HepG2 (cell line): ENCODE measurements around the gene DACT2. TPM values are rescaled to one million over a fixed set of nuclear protein-coding genes. Genes with fewer than 3 reads are reported as not detected.

Experiments used
- GATAD1 ChIP-seq: IDR thresholded peaks from 2 replicates; pipeline ENCODE4 v1.6.1; 2016; ENCODE audit warnings: missing genetic modification reagents, missing compliant biosample characterization
- HNRNPK ChIP-seq: fragments of 200-400 bp; formaldehyde crosslinking; IDR thresholded peaks from 2 replicates; pipeline ENCODE4 v1.6.1; 2018; ENCODE audit warnings: low read length, low read depth, moderate library complexity, mild to moderate bottlenecking; ENCODE audit not compliant: poor library complexity, severe bottlenecking
- KMT2B ChIP-seq: IDR thresholded peaks from 2 replicates; pipeline ENCODE4 v1.6.1; 2016; ENCODE audit warnings: missing genetic modification reagents, missing compliant biosample characterization
- ZBTB34 ChIP-seq: sonication (generic); formaldehyde crosslinking; IDR thresholded peaks from 2 replicates; pipeline ENCODE4 v1.8.0; 2022; ENCODE audit warnings: mild to moderate bottlenecking, missing genetic modification reagents
- ZKSCAN8 ChIP-seq: IDR thresholded peaks from 2 replicates; pipeline ENCODE4 v1.6.1; 2016; ENCODE audit warnings: borderline replicate concordance, missing genetic modification reagents, missing compliant biosample characterization
- ZNF207 ChIP-seq: fragments of 450-650 bp; IDR thresholded peaks from 2 replicates; pipeline ENCODE4 v1.6.1; 2016; ENCODE audit warnings: antibody characterized with exemption, borderline replicate concordance
- ZNF703 ChIP-seq: sonication (generic); formaldehyde crosslinking; IDR thresholded peaks from 2 replicates; pipeline ENCODE4 v1.5.1; 2020; ENCODE audit warnings: missing genetic modification reagents, mild to moderate bottlenecking, moderate library complexity, borderline replicate concordance
- ZNF784 ChIP-seq: sonication (generic); formaldehyde crosslinking; IDR thresholded peaks from 2 replicates; pipeline ENCODE4 v1.5.1; 2020; ENCODE audit warnings: missing genetic modification reagents, mild to moderate bottlenecking, borderline replicate concordance
- ZNF792 ChIP-seq: IDR thresholded peaks from 2 replicates; pipeline ENCODE4 v1.6.1; 2016
- polyA plus RNA-seq, 8 experiments: library from polyadenylated mRNA; depleted of rRNA in 3 of 8; stranded (reverse) in 7 of 8; unstranded in 1 of 8; fragments of >200 nt; fragmentation: Illumina TruSeq in 4 of 8; extraction: Trizol in 4 of 8; gene quantifications; 2 replicates each; pipeline versions ENCODE4 v1.2.1 to v1.2.3, GENCODE V29; 2011 to 2016; ENCODE audit warnings: low read depth in 4 of 8, missing spikeins in 1 of 8, mixed read lengths in 1 of 8; ENCODE audit not compliant: insufficient read depth in 1 of 8
- total RNA-seq, 5 experiments: library from RNA; depleted of rRNA; stranded (reverse); fragments of >200 nt; fragmentation: Illumina TruSeq; extraction: Trizol; gene quantifications; 2 replicates each; pipeline ENCODE4 v1.2.3, GENCODE V29; 2016; ENCODE audit warnings: low read depth in 1 of 5
- TF ChIP-seq, protein P1 (sequence below): sonication (generic); formaldehyde crosslinking; IDR thresholded peaks from 2 replicates; pipeline ENCODE4 v1.4.0; 2020; ENCODE audit warnings: missing genetic modification reagents
- TF ChIP-seq, protein P2 (sequence below): sonication (generic); formaldehyde crosslinking; IDR thresholded peaks from 2 replicates; pipeline ENCODE4 v1.4.0; 2020; ENCODE audit warnings: missing genetic modification reagents, borderline replicate concordance
- TF ChIP-seq, protein P3 (sequence below): sonication (generic); formaldehyde crosslinking; IDR thresholded peaks from 2 replicates; pipeline ENCODE4 v1.4.0; 2020; ENCODE audit warnings: mild to moderate bottlenecking, missing genetic modification reagents
- TF ChIP-seq, protein P4 (sequence below): sonication (generic); formaldehyde crosslinking; IDR thresholded peaks from 2 replicates; pipeline ENCODE4 v1.4.0; 2020; ENCODE audit warnings: mild to moderate bottlenecking, missing genetic modification reagents

The DACT2 gene
- total and polyA plus RNA-seq, 2 of the 13 experiments (the other 11 are each of a cell fraction or from before 2014, with no cell fraction given): 0.15 TPM; not detected in 1

- TF ChIP-seq, protein P1, sequence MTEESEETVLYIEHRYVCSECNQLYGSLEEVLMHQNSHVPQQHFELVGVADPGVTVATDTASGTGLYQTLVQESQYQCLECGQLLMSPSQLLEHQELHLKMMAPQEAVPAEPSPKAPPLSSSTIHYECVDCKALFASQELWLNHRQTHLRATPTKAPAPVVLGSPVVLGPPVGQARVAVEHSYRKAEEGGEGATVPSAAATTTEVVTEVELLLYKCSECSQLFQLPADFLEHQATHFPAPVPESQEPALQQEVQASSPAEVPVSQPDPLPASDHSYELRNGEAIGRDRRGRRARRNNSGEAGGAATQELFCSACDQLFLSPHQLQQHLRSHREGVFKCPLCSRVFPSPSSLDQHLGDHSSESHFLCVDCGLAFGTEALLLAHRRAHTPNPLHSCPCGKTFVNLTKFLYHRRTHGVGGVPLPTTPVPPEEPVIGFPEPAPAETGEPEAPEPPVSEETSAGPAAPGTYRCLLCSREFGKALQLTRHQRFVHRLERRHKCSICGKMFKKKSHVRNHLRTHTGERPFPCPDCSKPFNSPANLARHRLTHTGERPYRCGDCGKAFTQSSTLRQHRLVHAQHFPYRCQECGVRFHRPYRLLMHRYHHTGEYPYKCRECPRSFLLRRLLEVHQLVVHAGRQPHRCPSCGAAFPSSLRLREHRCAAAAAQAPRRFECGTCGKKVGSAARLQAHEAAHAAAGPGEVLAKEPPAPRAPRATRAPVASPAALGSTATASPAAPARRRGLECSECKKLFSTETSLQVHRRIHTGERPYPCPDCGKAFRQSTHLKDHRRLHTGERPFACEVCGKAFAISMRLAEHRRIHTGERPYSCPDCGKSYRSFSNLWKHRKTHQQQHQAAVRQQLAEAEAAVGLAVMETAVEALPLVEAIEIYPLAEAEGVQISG (CRISPR knock-in tag): peak; percentile 44
- TF ChIP-seq ZKSCAN8 (CRISPR knock-in tag) (peak; percentile 64; the same call in 1 of the 2 replicates), ZNF703 (CRISPR knock-in tag) (no peak), ZBTB34 (CRISPR knock-in tag) (no peak), ZNF792 (CRISPR knock-in tag) (peak; percentile 61; the same call in 1 of the 2 replicates), HNRNPK (no peak), ZNF784 (CRISPR knock-in tag) (no peak), GATAD1 (no peak; the same call in 1 of the 2 replicates), KMT2B (CRISPR knock-in tag) (no peak), ZNF207 (no peak)
- TF ChIP-seq, protein P2, sequence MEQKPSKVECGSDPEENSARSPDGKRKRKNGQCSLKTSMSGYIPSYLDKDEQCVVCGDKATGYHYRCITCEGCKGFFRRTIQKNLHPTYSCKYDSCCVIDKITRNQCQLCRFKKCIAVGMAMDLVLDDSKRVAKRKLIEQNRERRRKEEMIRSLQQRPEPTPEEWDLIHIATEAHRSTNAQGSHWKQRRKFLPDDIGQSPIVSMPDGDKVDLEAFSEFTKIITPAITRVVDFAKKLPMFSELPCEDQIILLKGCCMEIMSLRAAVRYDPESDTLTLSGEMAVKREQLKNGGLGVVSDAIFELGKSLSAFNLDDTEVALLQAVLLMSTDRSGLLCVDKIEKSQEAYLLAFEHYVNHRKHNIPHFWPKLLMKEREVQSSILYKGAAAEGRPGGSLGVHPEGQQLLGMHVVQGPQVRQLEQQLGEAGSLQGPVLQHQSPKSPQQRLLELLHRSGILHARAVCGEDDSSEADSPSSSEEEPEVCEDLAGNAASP (CRISPR knock-in tag): peak; percentile 82
- TF ChIP-seq, protein P3, sequence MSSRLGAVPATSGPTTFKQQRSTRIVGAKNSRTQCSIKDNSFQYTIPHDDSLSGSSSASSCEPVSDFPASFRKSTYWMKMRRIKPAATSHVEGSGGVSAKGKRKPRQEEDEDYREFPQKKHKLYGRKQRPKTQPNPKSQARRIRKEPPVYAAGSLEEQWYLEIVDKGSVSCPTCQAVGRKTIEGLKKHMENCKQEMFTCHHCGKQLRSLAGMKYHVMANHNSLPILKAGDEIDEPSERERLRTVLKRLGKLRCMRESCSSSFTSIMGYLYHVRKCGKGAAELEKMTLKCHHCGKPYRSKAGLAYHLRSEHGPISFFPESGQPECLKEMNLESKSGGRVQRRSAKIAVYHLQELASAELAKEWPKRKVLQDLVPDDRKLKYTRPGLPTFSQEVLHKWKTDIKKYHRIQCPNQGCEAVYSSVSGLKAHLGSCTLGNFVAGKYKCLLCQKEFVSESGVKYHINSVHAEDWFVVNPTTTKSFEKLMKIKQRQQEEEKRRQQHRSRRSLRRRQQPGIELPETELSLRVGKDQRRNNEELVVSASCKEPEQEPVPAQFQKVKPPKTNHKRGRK: no peak
- TF ChIP-seq, protein P4, sequence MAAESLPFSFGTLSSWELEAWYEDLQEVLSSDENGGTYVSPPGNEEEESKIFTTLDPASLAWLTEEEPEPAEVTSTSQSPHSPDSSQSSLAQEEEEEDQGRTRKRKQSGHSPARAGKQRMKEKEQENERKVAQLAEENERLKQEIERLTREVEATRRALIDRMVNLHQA (CRISPR knock-in tag): no peak
Observed at GRCh38 chr6:168301648-168302398, 17.8 kb downstream of the DACT2 start (continued).
